Body of pancreas (tissue), 4 donors: ENCODE results near the gene TGFB2. TPM values are rescaled to one million over a fixed set of nuclear protein-coding genes. Genes with fewer than 3 reads are reported as not detected.

Source experiments
- ATAC-seq: fragments of 150-250 bp; one replicate; pipeline ENCODE4 v1.9.1; 2016
- DNase-seq, 4 donors: peaks; one replicate each; pipeline ENCODE4 v3.0.0-alpha.2; 2019
- H3K27ac ChIP-seq, 4 donors: fragments of 200-600 bp; sonication (generic); 1 replicate in 3 of 4; 2 replicates in 1 of 4; pipeline versions ENCODE4 v1.5.1 to v1.6.1; 2016 to 2019; ENCODE audit warnings: mild to moderate bottlenecking in 1 of 4, mixed read lengths in 1 of 4, moderate library complexity in 1 of 4
- H3K27me3 ChIP-seq, 2 donors: fragments of 200-600 bp; sonication (generic); one replicate each; pipeline ENCODE4 v1.6.0; 2016; ENCODE audit warnings: mild to moderate bottlenecking in 1 of 2
- H3K36me3 ChIP-seq, 2 donors: fragments of 200-600 bp; sonication (generic); replicated peaks in 1 of 2; 2 replicates each; pipeline ENCODE4 v1.5.1; 2016; ENCODE audit warnings: low read depth in 2 of 2; ENCODE audit not compliant: insufficient read depth in 1 of 2
- H3K4me1 ChIP-seq: fragments of 200-600 bp; sonication (generic); one replicate; pipeline ENCODE4 v1.6.0; 2016
- H3K4me3 ChIP-seq, 2 donors: fragments of 200-600 bp; sonication (generic); 1 replicate in 1 of 2; 2 replicates in 1 of 2; pipeline ENCODE4 v1.5.1; 2016 to 2019
- H3K9me3 ChIP-seq, 3 donors: fragments of 200-600 bp; sonication (generic); 1 replicate in 2 of 3; 2 replicates in 1 of 3; pipeline ENCODE4 v1.5.1; 2016
- CTCF ChIP-seq, 7 experiments: fragments of 450-650 bp in 4 of 7; fragments of 200-600 bp in 3 of 7; sonication (generic) in 3 of 7; IDR thresholded peaks; one replicate each; pipeline ENCODE4 v1.5.1; 2016 to 2019; ENCODE audit warnings: antibody characterized with exemption in 7 of 7
- POLR2A ChIP-seq, 3 donors: fragments of 450-650 bp; IDR thresholded peaks; one replicate each; pipeline ENCODE4 v1.6.1; 2016; ENCODE audit warnings: antibody characterized with exemption in 3 of 3, mild to moderate bottlenecking in 2 of 3
- WGBS, 2 donors: methylation state at CpG; one replicate each; pipeline ENCODE4 v1.1.5; 2017; 5-methylcytosine and 5-hydroxymethylcytosine counted together
- intact Hi-C: fragments of 100-400 bp; cut with DNase I; formaldehyde crosslinking; loops from one replicate; pipeline ENCODE4 v1.15.1; 2023
- total RNA-seq, 2 donors: library from RNA; depleted of rRNA; stranded (reverse); fragments of >200 nt; gene quantifications; one replicate each; pipeline ENCODE4 v1.1.0, GENCODE V29; 2016

TGFB2 gene
- total RNA-seq, 2 donors from 2014 or later, result 4.3 to 4.9 TPM

GRCh38 chr1:218328769-218329168 is 16.4 kb upstream of the TGFB2 start:
- no peak for TF ChIP-seq POLR2A (IDR thresholded peaks at IDR 0.05)
- no peak for TF ChIP-seq CTCF (IDR thresholded peaks at IDR 0.05)
- no peaks in the 10 kb centered on the region for H3K27me3 ChIP-seq
- no peak overlapping the region for H3K4me3 ChIP-seq
- no peaks in the 10 kb centered on the region for H3K4me1 ChIP-seq
- intact Hi-C loops, result loop anchor here (10.0 kb wide), 1 partner anchor 1246 kb away; no protein-coding TSS in a partner anchor
- ATAC-seq (no peak), DNase-seq (no peak)
- 65 to 77% methylated on average over 3 of the region's 3 CpGs for WGBS, 2 donors
- H3K27ac ChIP-seq, result no peak overlapping the region
- no peaks in the 10 kb centered on the region for H3K9me3 ChIP-seq
- no peaks in the 10 kb centered on the region for H3K36me3 ChIP-seq

- ATAC-seq (peak; percentile 62), DNase-seq (no peak)
- TF ChIP-seq POLR2A (IDR thresholded peaks at IDR 0.05) (no peak), CTCF (IDR thresholded peaks at IDR 0.05) (peak; percentile 31 to 84 (median 77))
- intact Hi-C loops, result loop anchor here (10.0 kb wide), 1 partner anchor 735 kb away; no protein-coding TSS in a partner anchor
- no peak overlapping the region for H3K4me3 ChIP-seq
- H3K36me3 ChIP-seq, result no peaks in the 10 kb centered on the region
- H3K27me3 ChIP-seq, result no peaks in the 10 kb centered on the region
- 17 to 18% methylated on average over 4 of the region's 4 CpGs for WGBS, 2 donors
- no peaks in the 10 kb centered on the region for H3K4me1 ChIP-seq
- H3K9me3 ChIP-seq, result no peaks in the 10 kb centered on the region
- no peak overlapping the region for H3K27ac ChIP-seq
These were observed 15.0 kb upstream of the TGFB2 start for GRCh38 chr1:218330043-218330623.

- no peak overlapping the region for H3K4me3 ChIP-seq
- intact Hi-C loops, result loop anchor here (10.0 kb wide), 1 partner anchor 732 kb away; no protein-coding TSS in a partner anchor
- no peak for ATAC-seq
These were observed 12.7 kb upstream of the TGFB2 start for GRCh38 chr1:218332416-218332815.

GRCh38 chr1:218336328-218336727 is 8.8 kb upstream of the TGFB2 start:
- 75 to 86% methylated on average over 2 of the region's 2 CpGs for WGBS, 2 donors
- no peaks in the 10 kb centered on the region for H3K9me3 ChIP-seq
- no peaks in the 10 kb centered on the region for H3K4me1 ChIP-seq
- H3K36me3 ChIP-seq, result no peaks in the 10 kb centered on the region
- no peak overlapping the region for H3K4me3 ChIP-seq
- H3K27ac ChIP-seq, result no peak overlapping the region
- intact Hi-C loops, result loop anchor here (10.0 kb wide), 1 partner anchor 728 kb away; no protein-coding TSS in a partner anchor
- no peak for TF ChIP-seq CTCF (IDR thresholded peaks at IDR 0.05)
- no peak for TF ChIP-seq POLR2A (IDR thresholded peaks at IDR 0.05)
- no peak for DNase-seq
- H3K27me3 ChIP-seq, result no peaks in the 10 kb centered on the region
- no peak for ATAC-seq

More at GRCh38 chr1:218332416-218332815, 12.7 kb upstream of the TGFB2 start:
- H3K27ac ChIP-seq, result no peak overlapping the region
- H3K27me3 ChIP-seq, result no peaks in the 10 kb centered on the region
- no peaks in the 10 kb centered on the region for H3K9me3 ChIP-seq
- TF ChIP-seq CTCF (IDR thresholded peaks at IDR 0.05) (no peak), POLR2A (IDR thresholded peaks at IDR 0.05) (no peak)
- no peaks in the 10 kb centered on the region for H3K36me3 ChIP-seq
- H3K4me1 ChIP-seq, result no peaks in the 10 kb centered on the region
- no peak for DNase-seq
